HAP-1 (cell line): ENCODE measurements around the gene WDR6.

ENCODE experiments used
- DNase-seq, 2 experiments: peaks; one replicate each; pipeline ENCODE4 v3.0.0-alpha.2; 2016 to 2020; ENCODE audit warnings: low spot score in 2 of 2
- H3K27me3 ChIP-seq: fragments of 250-450 bp; sonication (Bioruptor Pico); 2 replicates; pipeline ENCODE4 v1.5.1; 2020; ENCODE audit warnings: low read depth, mild to moderate bottlenecking, moderate library complexity
- H3K36me3 ChIP-seq: fragments of 250-450 bp; sonication (Bioruptor Pico); replicated peaks from 2 replicates; pipeline ENCODE4 v1.5.1; 2020; ENCODE audit warnings: mild to moderate bottlenecking
- H3K4me1 ChIP-seq: fragments of 250-450 bp; sonication (Bioruptor Pico); 2 replicates; pipeline ENCODE4 v1.5.1; 2020; ENCODE audit warnings: mild to moderate bottlenecking
- H3K4me3 ChIP-seq: fragments of 250-450 bp; sonication (Bioruptor Pico); 2 replicates; pipeline ENCODE4 v1.5.1; 2020; ENCODE audit warnings: mild to moderate bottlenecking, moderate library complexity
- H3K9me3 ChIP-seq: fragments of 250-450 bp; sonication (Bioruptor Pico); 2 replicates; pipeline ENCODE4 v1.5.1; 2020; ENCODE audit warnings: mild to moderate bottlenecking, moderate library complexity
- in situ Hi-C: fragments of 300-500 bp; cut with MboI; formaldehyde crosslinking; loops from 3 replicates; pipeline ENCODE4 v1.14.3; 2020; ENCODE audit warnings: low sequenced_read_pairs, inconsistent platforms, mixed read lengths

The WDR6 gene, protein sequence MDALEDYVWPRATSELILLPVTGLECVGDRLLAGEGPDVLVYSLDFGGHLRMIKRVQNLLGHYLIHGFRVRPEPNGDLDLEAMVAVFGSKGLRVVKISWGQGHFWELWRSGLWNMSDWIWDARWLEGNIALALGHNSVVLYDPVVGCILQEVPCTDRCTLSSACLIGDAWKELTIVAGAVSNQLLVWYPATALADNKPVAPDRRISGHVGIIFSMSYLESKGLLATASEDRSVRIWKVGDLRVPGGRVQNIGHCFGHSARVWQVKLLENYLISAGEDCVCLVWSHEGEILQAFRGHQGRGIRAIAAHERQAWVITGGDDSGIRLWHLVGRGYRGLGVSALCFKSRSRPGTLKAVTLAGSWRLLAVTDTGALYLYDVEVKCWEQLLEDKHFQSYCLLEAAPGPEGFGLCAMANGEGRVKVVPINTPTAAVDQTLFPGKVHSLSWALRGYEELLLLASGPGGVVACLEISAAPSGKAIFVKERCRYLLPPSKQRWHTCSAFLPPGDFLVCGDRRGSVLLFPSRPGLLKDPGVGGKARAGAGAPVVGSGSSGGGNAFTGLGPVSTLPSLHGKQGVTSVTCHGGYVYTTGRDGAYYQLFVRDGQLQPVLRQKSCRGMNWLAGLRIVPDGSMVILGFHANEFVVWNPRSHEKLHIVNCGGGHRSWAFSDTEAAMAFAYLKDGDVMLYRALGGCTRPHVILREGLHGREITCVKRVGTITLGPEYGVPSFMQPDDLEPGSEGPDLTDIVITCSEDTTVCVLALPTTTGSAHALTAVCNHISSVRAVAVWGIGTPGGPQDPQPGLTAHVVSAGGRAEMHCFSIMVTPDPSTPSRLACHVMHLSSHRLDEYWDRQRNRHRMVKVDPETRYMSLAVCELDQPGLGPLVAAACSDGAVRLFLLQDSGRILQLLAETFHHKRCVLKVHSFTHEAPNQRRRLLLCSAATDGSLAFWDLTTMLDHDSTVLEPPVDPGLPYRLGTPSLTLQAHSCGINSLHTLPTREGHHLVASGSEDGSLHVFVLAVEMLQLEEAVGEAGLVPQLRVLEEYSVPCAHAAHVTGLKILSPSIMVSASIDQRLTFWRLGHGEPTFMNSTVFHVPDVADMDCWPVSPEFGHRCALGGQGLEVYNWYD

DNA sequence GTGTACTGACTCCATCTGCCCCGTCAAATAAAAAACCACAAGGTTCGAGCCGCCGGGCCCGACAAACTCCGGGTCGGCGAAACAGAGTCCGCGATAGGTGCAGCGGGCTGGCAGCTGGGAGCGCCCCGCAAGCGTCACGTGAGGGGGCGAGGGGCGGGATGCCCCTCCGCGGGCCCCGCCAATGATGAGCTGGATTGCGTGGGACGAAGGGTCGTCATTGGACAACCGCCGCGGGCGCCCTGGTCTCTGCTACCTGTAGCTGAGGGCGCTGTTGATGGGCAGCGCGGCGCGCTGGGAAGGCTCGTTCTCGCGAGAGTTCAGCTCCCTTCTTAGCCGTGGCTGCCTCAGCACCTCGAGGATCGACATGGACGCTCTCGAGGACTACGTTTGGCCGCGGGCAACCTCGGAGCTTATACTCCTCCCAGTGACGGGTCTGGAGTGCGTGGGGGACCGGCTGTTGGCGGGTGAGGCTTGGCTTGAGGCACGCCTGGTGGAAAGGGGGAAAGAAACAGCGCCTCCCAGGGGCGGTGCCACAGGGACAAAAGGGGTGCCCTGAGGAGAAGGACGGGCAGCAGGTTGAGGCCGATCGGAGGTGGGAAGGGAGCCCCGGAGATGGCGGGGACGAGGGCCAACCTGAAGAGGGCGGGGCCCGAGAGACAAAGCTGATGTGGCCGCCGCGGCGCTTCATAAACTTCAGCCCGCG, at the start of gene WDR6:
TSS of gene WDR6 (plus strand) at position 324 of the 703 bp plus-strand sequence. CDS start at position 365, 41 bp downstream.
- peak; percentile 97 to 99 for DNase-seq
- peaks cover 7% of the 10 kb centered on the region for H3K36me3 ChIP-seq
- H3K4me3 ChIP-seq, result peak within 1 kb of the TSS; percentile 79
- in situ Hi-C loops, result no loop called here
- no peaks in the 10 kb centered on the region for H3K9me3 ChIP-seq
- H3K27me3 ChIP-seq, result no peaks in the 10 kb centered on the region
- peaks cover 13% of the 10 kb centered on the region for H3K4me1 ChIP-seq

DNA sequence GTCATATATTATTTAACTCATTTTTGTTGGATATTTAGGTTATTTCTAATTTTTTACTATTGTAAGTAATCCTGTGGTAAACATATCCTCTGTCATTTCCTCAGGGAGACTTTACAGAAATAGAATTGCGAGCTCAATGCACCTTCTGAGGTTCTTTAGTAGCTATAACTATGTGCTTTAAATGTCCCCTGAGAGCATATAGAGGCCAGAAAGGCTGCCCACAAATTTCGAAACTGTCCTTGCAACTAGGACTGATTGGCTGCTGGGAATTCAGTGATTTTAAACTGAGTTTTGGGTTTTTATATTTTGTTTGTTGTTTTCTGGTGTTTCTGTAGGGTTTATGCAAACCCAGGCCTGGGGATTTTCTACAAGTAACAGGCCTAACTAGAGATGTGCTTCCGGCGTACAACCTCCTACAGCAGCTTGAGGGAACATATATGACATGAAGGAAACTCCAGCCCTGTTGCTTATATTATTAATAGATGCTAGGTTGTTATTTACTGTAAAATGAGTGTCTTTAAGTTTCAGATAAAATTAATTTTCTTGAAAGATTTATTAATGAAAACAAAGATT, 46.3 kb upstream of the WDR6 start:
- in situ Hi-C loops, result no loop called here
- H3K9me3 ChIP-seq, result no peaks in the 10 kb centered on the region

DNA sequence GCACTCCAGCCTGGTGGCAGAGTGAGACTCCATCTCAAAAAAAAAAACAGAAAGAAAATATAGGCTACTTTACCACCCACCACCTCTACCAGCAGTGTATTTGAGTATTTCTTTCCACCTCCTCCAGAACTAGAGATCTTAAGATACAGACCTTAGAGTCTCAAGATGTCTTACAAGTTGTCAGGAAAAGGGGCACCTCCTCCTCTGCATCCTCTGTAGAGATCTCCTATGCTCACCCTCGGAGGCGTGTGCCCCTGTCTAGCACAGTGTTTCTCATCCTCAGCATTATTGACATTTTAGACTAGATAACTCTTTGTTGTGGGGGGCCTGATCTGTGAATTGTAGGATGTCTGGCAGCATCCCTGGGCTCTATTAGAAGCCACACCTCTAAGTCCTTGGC, 44.9 kb upstream of the WDR6 start:
- in situ Hi-C loops, result no loop called here
- Histone ChIP-seq H3K9me3 (no peaks in the 10 kb centered on the region), H3K4me1 (no peaks in the 10 kb centered on the region; the same call in 1 of the 2 replicates), H3K36me3 (peaks cover 56% of the 10 kb centered on the region), H3K4me3 (no peak overlapping the region), H3K27me3 (no peaks in the 10 kb centered on the region)
- no peak for DNase-seq

More for the DNA sequence above, 46.3 kb upstream of the WDR6 start:
- DNase-seq, result no peak
- Histone ChIP-seq H3K4me1 (no peaks in the 10 kb centered on the region; the same call in 1 of the 2 replicates), H3K4me3 (no peak overlapping the region), H3K36me3 (peaks cover 48% of the 10 kb centered on the region), H3K27me3 (no peaks in the 10 kb centered on the region)

DNA sequence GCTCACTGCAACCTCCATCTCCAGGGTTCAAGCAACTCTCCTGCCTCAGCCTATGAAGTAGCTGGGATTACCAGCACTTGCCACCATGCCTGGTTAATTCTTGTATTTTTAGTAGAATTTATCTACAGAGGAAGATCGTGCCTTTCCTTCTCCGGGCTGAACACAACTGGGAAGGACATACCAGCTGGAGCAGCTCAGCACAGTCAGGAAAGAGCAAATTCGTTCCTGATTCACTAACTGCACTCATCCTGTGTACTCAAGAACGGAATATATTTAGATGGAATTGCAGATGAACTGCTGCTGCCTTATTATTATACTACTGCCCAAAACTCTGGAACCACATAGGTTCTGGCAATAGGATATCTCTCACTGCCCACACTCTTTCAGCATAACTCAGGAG, 44.3 kb upstream of the WDR6 start:
- Histone ChIP-seq H3K4me1 (no peaks in the 10 kb centered on the region; the same call in 1 of the 2 replicates), H3K27me3 (no peaks in the 10 kb centered on the region), H3K4me3 (no peak overlapping the region), H3K36me3 (peaks cover 54% of the 10 kb centered on the region), H3K9me3 (no peaks in the 10 kb centered on the region)
- in situ Hi-C loops, result no loop called here
- DNase-seq, result no peak

DNA sequence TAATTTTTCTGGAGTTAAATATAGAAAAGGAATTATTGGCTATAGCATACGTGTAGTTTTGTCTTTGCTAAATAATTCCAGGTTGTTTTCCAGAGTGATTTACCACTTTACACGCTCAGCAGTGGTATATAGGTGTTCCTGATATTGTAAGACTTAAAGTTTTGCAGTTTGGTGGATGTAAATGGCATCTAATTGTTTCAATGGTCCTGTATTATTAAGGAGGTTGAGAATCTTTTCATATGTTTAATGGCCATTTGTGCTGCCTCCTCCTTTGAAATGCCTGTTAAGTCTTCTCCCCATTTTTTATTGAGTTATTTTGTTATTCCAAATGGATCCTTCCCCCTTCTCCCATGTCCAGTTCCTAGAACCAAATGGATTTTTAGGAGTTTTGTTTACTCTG, 43.6 kb upstream of the WDR6 start:
- Histone ChIP-seq H3K36me3 (peaks cover 52% of the 10 kb centered on the region), H3K4me1 (no peaks in the 10 kb centered on the region; the same call in 1 of the 2 replicates), H3K9me3 (no peaks in the 10 kb centered on the region), H3K27me3 (no peaks in the 10 kb centered on the region), H3K4me3 (no peak overlapping the region)
- DNase-seq, result no peak
- in situ Hi-C loops, result no loop called here

DNA sequence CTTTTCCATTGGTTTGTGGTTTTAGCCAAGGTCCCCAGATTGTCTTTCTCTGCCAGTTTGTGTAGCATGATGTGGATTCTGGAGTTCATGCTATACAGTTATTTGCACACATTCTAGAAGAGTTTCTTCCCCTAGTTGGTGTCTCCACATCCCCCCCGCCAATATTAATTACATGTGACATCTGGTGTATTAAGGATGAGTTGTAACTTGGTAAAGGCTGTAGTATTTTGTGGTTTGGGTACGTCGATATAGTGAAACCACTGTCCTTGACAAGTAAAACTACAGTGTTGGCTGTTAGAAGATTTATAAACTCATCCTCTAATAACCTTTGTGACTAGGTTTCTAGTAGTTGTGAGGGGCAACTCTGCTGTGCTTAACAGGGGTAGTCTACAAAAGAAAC, 40.8 kb upstream of the WDR6 start:
- Histone ChIP-seq H3K4me1 (no peaks in the 10 kb centered on the region; the same call in 1 of the 2 replicates), H3K9me3 (no peaks in the 10 kb centered on the region), H3K27me3 (no peaks in the 10 kb centered on the region), H3K36me3 (peaks cover 67% of the 10 kb centered on the region), H3K4me3 (no peak overlapping the region)
- no peak for DNase-seq
- in situ Hi-C loops, result no loop called here

DNA sequence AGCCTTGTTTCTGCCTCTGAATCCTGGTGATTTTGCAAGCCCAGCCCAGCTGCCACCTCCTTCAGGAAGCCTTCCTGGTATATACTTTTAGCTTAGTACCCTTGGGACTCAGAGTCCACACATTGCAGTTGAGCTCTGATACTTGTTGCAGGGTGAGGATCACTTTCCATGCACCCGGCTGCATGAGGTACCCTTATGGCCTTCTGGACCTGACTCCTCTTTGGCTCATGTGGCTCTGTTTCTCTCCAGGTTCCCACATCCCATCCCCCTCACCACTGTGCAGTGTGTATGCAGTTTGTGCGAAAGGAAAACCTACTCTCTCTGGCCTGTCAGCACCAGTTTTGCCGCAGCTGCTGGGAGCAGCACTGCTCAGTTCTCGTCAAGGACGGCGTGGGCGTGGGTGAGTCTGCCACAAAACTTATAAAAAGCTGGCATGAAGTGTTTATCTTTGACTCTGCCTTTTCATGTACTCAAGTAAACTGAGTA, 40.3 kb upstream of the WDR6 start:
- Histone ChIP-seq H3K27me3 (no peaks in the 10 kb centered on the region), H3K4me1 (no peaks in the 10 kb centered on the region; the same call in 1 of the 2 replicates), H3K4me3 (no peak overlapping the region), H3K36me3 (peaks cover 68% of the 10 kb centered on the region), H3K9me3 (no peaks in the 10 kb centered on the region)
- DNase-seq, result no peak
- in situ Hi-C loops, result no loop called here

DNA sequence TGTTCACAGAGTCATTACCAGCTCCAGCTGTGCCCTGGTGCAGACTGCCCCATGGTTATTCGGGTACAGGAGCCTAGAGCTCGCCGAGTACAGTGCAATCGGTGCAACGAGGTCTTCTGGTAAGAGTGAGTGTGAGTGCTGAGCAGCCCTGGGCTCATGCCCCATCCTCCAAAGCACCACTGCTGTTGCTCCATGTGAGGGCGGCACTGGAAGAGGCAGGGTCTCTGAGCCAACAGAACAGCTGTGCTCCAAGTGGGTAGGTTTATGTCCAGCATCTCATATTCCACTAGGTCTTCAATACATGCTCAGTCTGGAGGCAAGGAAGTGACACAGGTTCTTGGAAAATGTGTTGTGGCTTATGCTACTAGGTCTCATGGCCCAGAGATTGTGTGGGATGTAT, 36.6 kb upstream of the WDR6 start:
- peaks cover 89% of the 10 kb centered on the region for H3K36me3 ChIP-seq
- in situ Hi-C loops, result no loop called here
- no peak for DNase-seq

DNA sequence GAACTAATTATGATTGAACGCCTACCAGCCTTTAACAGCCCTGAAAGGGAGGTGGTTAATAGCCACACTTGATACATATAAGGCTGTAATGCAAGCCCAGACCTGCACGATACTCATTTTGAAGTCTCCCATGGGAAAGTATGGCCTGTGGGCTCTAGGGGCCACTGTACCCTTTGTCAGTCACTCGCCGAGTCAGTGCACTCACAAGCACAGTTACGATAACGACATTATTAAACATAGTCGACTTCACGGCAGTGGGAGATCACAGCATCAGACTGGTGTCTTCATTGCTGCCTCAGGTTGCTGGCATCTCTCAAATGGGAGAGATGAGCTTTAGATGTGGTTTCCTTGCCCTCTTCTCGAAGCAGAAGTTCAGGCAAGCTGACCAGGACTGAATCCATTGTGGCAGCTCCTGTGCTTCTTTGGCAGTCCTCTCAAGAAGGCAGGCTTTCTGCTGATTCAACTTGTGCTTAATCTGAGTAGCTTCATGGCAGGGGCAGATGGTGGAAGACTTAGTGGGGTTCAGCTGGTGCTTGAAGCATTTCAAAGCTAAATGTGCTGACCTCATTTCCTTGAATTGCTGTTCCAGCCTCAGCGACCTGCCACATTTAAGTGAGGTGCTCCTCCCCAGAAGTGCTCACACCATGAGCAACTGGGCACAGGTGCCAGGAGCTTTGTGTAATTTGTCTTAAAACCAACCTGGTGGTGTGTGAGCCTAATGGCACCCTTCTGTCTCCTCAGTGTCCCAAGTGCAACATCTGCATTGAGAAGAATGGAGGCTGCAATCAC, 32.9 kb upstream of the WDR6 start:
- in situ Hi-C loops, result no loop called here
- no peaks in the 10 kb centered on the region for H3K9me3 ChIP-seq
- DNase-seq, result no peak
- no peak overlapping the region for H3K4me3 ChIP-seq
- peaks cover 94% of the 10 kb centered on the region for H3K36me3 ChIP-seq
- H3K27me3 ChIP-seq, result no peaks in the 10 kb centered on the region
- H3K4me1 ChIP-seq, result no peaks in the 10 kb centered on the region

More for the DNA sequence above, 36.6 kb upstream of the WDR6 start:
- H3K4me3 ChIP-seq, result no peak overlapping the region
- no peaks in the 10 kb centered on the region for H3K4me1 ChIP-seq
- H3K27me3 ChIP-seq, result no peaks in the 10 kb centered on the region
- no peaks in the 10 kb centered on the region for H3K9me3 ChIP-seq

DNA sequence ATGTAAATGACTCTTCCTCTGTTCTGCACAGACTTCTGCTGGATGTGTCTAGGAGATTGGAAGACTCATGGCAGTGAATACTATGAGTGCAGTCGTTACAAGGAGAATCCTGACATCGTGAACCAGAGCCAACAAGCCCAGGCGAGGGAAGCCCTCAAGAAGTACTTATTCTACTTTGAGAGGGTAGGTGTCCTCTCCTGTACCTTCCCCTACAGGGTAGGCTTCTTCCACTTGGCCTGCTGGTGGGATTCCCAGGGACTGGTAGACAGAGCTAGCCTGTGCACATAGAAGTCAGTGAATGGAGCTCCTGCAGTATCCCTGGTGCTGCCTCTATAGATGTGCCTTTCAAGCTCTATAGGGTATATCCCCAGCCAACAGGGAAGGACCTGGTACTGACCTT, 27.7 kb upstream of the WDR6 start:
- no peak for DNase-seq
- Histone ChIP-seq H3K27me3 (no peaks in the 10 kb centered on the region), H3K9me3 (no peaks in the 10 kb centered on the region), H3K4me1 (no peaks in the 10 kb centered on the region), H3K4me3 (no peak overlapping the region), H3K36me3 (peaks cover 86% of the 10 kb centered on the region)
- in situ Hi-C loops, result no loop called here

DNA sequence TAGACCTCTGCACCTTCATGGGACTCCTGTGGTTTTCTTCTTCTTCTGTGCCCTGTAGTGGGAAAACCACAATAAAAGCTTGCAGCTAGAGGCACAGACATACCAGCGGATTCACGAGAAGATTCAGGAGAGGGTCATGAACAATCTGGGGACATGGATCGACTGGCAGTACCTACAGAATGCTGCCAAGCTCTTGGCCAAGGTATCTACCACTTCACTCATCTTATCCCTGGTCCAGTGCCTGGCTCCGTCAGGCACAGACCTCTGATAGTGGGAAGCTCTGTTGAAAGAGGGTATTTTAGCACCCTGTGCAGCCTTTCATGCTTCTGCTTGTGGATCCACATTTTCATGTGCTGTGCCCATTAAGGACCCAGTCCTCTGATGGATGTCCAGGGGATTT, 26.9 kb upstream of the WDR6 start:
- no peaks in the 10 kb centered on the region for H3K27me3 ChIP-seq
- peaks cover 85% of the 10 kb centered on the region for H3K36me3 ChIP-seq
- no peaks in the 10 kb centered on the region for H3K9me3 ChIP-seq
- no peak overlapping the region for H3K4me3 ChIP-seq
- no peaks in the 10 kb centered on the region for H3K4me1 ChIP-seq
- in situ Hi-C loops, result loop anchor here (10.0 kb wide), 1 partner anchor 465 kb away; no protein-coding TSS in a partner anchor
- no peak for DNase-seq

DNA sequence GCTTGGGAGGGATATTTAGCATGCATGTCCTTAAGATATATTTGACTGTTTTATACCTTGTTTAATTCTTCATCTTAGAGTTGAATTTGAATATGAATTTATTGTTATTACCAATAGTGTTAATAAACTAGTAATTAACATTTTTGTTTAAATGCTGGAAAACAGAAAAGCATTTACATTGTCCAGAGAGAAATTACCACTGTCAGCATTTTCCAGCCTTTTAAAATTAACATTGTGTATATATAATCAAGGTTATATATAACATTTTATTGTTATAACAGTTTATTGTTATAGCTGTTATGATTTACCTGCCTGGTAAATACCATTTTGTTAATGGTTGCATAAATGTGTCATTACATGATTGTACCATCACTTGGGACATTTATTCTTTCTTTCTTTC, 25.2 kb upstream of the WDR6 start:
- DNase-seq, result no peak
- Histone ChIP-seq H3K4me3 (no peak overlapping the region), H3K27me3 (no peaks in the 10 kb centered on the region), H3K36me3 (peaks cover 80% of the 10 kb centered on the region), H3K9me3 (no peaks in the 10 kb centered on the region), H3K4me1 (no peaks in the 10 kb centered on the region)
- in situ Hi-C loops, result loop anchor here (10.0 kb wide), 1 partner anchor 463 kb away; no protein-coding TSS in a partner anchor
